H1 (cell line): ENCODE data around the gene APOBEC3G. TPM values are rescaled to one million over a fixed set of nuclear protein-coding genes. Genes with fewer than 3 reads are reported as not detected.

Experiments used
- BCL11A ChIP-seq, 2 experiments: IDR thresholded peaks; one replicate each; pipeline ENCODE4 v1.6.1; 2011; ENCODE audit warnings: low read depth in 2 of 2, low read length in 2 of 2, mild to moderate bottlenecking in 2 of 2
- CEBPB ChIP-seq: IDR thresholded peaks from 2 replicates; pipeline ENCODE4 v1.6.1; 2012; ENCODE audit warnings: low read depth, low read length
- CHD1 ChIP-seq: IDR thresholded peaks from 2 replicates; pipeline ENCODE4 v1.6.1; 2012; ENCODE audit warnings: low read depth, low read length, improper control_type of control experiment
- CREB1 ChIP-seq: IDR thresholded peaks from 2 replicates; pipeline ENCODE4 v1.6.1; 2012; ENCODE audit warnings: inconsistent platforms
- FOSL1 ChIP-seq: IDR thresholded peaks from 2 replicates; pipeline ENCODE4 v1.6.1; 2011; ENCODE audit warnings: mild to moderate bottlenecking, low read depth, low read length, moderate library complexity; ENCODE audit not compliant: insufficient read depth
- GTF2F1 ChIP-seq: IDR thresholded peaks from 2 replicates; pipeline ENCODE4 v1.6.1; 2012; ENCODE audit warnings: low read depth, low read length, improper control_type of control experiment, borderline replicate concordance
- HDAC2 ChIP-seq, 2 experiments: fragments of 300-600 bp in 1 of 2; sonication (generic) in 1 of 2; IDR thresholded peaks; 2 replicates each; pipeline ENCODE4 v1.6.1; 2011 to 2012; ENCODE audit warnings: low read depth in 2 of 2, low read length in 2 of 2, mild to moderate bottlenecking in 2 of 2, moderate library complexity in 2 of 2, borderline replicate concordance in 1 of 2, inconsistent platforms in 1 of 2
- KDM1A ChIP-seq: fragments of 200-600, 300-600 bp; sonication (generic); IDR thresholded peaks from 2 replicates; pipeline ENCODE4 v1.7.1; 2016; ENCODE audit warnings: mild to moderate bottlenecking, low read length, borderline replicate concordance
- NANOG ChIP-seq: IDR thresholded peaks from 2 replicates; pipeline ENCODE4 v1.6.1; 2011; ENCODE audit warnings: low read length, low read depth, mild to moderate bottlenecking, inconsistent platforms; ENCODE audit not compliant: insufficient read depth, poor library complexity, severe bottlenecking
- NRF1 ChIP-seq: IDR thresholded peaks from 2 replicates; pipeline ENCODE4 v1.6.1; 2011; ENCODE audit warnings: mild to moderate bottlenecking, low read depth, low read length, improper control_type of control experiment
- POLR2A ChIP-seq, 2 experiments: IDR thresholded peaks; 1 replicate in 1 of 2; 2 replicates in 1 of 2; pipeline ENCODE4 v1.6.1; 2011; ENCODE audit warnings: low read depth in 2 of 2, low read length in 2 of 2, mild to moderate bottlenecking in 2 of 2; ENCODE audit errors: control extremely low read depth in 1 of 2
- polyA plus RNA-seq, 7 experiments: library from polyadenylated mRNA; depleted of rRNA in 3 of 7; stranded (reverse) in 5 of 7; unstranded in 2 of 7; fragments of >200 nt in 5 of 7; fragments of 200-250 nt in 2 of 7; gene quantifications; 1 replicate in 5 of 7; 2 replicates in 1 of 7; 4 replicates in 1 of 7; pipeline versions ENCODE4 v1.2.1 to v1.2.3, GENCODE V29; 2011 to 2013; ENCODE audit warnings: missing spikeins in 2 of 7, mixed read lengths in 2 of 7
- total RNA-seq: library from RNA; stranded (reverse); fragmentation: NEBNext Ultra II Directional; extraction: Animal tissue kit (Norgen Biotek cat#: 25700); gene quantifications from 2 replicates; pipeline ENCODE4 v1.2.1, GENCODE V29; 2021
- TF ChIP-seq, protein P1 (sequence below): fragments of 300-600 bp; sonication (generic); IDR thresholded peaks from 2 replicates; pipeline ENCODE4 v1.7.1; 2012; ENCODE audit warnings: low read length, moderate library complexity, mild to moderate bottlenecking, inconsistent platforms; ENCODE audit not compliant: insufficient replicate concordance

APOBEC3G gene
- total and polyA plus RNA-seq, 2 of the 8 experiments (the other 6 are each of a cell fraction or from before 2014, with no cell fraction given): 1.7 to 2.0 TPM

- TF ChIP-seq, protein P1, sequence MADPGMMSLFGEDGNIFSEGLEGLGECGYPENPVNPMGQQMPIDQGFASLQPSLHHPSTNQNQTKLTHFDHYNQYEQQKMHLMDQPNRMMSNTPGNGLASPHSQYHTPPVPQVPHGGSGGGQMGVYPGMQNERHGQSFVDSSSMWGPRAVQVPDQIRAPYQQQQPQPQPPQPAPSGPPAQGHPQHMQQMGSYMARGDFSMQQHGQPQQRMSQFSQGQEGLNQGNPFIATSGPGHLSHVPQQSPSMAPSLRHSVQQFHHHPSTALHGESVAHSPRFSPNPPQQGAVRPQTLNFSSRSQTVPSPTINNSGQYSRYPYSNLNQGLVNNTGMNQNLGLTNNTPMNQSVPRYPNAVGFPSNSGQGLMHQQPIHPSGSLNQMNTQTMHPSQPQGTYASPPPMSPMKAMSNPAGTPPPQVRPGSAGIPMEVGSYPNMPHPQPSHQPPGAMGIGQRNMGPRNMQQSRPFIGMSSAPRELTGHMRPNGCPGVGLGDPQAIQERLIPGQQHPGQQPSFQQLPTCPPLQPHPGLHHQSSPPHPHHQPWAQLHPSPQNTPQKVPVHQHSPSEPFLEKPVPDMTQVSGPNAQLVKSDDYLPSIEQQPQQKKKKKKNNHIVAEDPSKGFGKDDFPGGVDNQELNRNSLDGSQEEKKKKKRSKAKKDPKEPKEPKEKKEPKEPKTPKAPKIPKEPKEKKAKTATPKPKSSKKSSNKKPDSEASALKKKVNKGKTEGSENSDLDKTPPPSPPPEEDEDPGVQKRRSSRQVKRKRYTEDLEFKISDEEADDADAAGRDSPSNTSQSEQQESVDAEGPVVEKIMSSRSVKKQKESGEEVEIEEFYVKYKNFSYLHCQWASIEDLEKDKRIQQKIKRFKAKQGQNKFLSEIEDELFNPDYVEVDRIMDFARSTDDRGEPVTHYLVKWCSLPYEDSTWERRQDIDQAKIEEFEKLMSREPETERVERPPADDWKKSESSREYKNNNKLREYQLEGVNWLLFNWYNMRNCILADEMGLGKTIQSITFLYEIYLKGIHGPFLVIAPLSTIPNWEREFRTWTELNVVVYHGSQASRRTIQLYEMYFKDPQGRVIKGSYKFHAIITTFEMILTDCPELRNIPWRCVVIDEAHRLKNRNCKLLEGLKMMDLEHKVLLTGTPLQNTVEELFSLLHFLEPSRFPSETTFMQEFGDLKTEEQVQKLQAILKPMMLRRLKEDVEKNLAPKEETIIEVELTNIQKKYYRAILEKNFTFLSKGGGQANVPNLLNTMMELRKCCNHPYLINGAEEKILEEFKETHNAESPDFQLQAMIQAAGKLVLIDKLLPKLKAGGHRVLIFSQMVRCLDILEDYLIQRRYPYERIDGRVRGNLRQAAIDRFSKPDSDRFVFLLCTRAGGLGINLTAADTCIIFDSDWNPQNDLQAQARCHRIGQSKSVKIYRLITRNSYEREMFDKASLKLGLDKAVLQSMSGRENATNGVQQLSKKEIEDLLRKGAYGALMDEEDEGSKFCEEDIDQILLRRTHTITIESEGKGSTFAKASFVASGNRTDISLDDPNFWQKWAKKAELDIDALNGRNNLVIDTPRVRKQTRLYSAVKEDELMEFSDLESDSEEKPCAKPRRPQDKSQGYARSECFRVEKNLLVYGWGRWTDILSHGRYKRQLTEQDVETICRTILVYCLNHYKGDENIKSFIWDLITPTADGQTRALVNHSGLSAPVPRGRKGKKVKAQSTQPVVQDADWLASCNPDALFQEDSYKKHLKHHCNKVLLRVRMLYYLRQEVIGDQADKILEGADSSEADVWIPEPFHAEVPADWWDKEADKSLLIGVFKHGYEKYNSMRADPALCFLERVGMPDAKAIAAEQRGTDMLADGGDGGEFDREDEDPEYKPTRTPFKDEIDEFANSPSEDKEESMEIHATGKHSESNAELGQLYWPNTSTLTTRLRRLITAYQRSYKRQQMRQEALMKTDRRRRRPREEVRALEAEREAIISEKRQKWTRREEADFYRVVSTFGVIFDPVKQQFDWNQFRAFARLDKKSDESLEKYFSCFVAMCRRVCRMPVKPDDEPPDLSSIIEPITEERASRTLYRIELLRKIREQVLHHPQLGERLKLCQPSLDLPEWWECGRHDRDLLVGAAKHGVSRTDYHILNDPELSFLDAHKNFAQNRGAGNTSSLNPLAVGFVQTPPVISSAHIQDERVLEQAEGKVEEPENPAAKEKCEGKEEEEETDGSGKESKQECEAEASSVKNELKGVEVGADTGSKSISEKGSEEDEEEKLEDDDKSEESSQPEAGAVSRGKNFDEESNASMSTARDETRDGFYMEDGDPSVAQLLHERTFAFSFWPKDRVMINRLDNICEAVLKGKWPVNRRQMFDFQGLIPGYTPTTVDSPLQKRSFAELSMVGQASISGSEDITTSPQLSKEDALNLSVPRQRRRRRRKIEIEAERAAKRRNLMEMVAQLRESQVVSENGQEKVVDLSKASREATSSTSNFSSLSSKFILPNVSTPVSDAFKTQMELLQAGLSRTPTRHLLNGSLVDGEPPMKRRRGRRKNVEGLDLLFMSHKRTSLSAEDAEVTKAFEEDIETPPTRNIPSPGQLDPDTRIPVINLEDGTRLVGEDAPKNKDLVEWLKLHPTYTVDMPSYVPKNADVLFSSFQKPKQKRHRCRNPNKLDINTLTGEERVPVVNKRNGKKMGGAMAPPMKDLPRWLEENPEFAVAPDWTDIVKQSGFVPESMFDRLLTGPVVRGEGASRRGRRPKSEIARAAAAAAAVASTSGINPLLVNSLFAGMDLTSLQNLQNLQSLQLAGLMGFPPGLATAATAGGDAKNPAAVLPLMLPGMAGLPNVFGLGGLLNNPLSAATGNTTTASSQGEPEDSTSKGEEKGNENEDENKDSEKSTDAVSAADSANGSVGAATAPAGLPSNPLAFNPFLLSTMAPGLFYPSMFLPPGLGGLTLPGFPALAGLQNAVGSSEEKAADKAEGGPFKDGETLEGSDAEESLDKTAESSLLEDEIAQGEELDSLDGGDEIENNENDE: no peak
- TF ChIP-seq GTF2F1 (no peak), HDAC2 (IDR thresholded peaks at IDR 0.05; ENCODE audit: borderline replicate concordance in 1 of 2, low read depth in 2 of 2, low read length in 2 of 2) (no peak), NANOG (no peak), KDM1A (no peak), POLR2A (IDR thresholded peaks at IDR 0.05; ENCODE audit: control extremely low read depth in 1 of 2, low read depth in 2 of 2, low read length in 2 of 2) (no peak), BCL11A (IDR thresholded peaks at IDR 0.05; ENCODE audit: low read depth in 2 of 2, low read length in 2 of 2) (no peak), CREB1 (no peak), CEBPB (no peak), NRF1 (no peak), CHD1 (no peak), FOSL1 (no peak)
Observed at GRCh38 chr22:39115570-39115969, 38.5 kb downstream of the APOBEC3G start (continued).
